ENCODE measurements around the gene LMBR1.

Gene LMBR1

DNA sequence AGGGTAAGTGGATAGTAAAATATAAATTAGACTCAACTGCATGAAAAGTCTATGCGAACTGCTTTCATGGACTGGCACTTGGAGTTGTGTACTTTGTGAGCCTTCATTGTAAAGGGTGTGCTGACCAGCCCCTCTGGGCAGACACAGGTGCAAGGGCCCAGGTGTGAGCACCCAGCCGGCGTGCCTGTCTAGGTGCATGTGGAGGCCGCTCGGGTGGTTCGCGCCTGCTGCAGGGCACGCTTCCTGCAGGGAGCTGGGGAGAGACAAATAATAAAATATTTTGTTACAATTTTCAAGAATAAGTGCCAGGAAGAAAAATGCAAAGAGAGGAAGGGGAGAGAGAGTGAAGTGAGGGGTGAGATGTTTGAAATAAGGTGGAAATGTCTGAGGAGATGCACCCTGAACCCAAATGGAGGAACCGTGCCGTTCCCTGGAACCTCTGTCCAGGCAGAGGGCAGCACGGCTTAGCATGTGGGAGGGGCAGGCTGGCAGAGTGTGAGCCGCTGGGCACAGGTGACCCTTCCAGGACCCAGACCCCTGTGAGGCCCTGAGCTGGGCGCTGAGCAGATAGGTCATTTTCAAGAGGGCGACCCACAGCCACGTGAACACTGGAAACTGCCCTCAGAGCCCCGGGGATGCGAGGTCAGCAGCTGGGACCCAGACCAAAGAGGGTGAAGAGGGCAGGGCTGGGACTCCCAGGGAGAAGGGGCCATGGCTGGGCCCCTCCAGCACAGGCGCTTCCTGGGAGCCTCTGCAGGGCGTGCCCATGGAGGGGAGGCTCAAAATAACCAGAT is 223.8 kb downstream of the LMBR1 start:
- TF ChIP-seq SIN3A (IDR thresholded peaks at IDR 0.05; ENCODE audit: borderline replicate concordance, insufficient read depth, low read length) (no peak), TAF1 (IDR thresholded peaks at IDR 0.05; ENCODE audit: borderline replicate concordance, insufficient read depth, low read length) (no peak), POLR2AphosphoS5 (IDR thresholded peaks at IDR 0.05; ENCODE audit: low read depth, low read length) (no peak), FOXP2 (optimal IDR thresholded peaks at IDR 0.05; ENCODE audit: borderline replicate concordance, extremely low read depth, extremely low read length, insufficient read depth) (no peak)
- TF ChIP-seq, protein P1, sequence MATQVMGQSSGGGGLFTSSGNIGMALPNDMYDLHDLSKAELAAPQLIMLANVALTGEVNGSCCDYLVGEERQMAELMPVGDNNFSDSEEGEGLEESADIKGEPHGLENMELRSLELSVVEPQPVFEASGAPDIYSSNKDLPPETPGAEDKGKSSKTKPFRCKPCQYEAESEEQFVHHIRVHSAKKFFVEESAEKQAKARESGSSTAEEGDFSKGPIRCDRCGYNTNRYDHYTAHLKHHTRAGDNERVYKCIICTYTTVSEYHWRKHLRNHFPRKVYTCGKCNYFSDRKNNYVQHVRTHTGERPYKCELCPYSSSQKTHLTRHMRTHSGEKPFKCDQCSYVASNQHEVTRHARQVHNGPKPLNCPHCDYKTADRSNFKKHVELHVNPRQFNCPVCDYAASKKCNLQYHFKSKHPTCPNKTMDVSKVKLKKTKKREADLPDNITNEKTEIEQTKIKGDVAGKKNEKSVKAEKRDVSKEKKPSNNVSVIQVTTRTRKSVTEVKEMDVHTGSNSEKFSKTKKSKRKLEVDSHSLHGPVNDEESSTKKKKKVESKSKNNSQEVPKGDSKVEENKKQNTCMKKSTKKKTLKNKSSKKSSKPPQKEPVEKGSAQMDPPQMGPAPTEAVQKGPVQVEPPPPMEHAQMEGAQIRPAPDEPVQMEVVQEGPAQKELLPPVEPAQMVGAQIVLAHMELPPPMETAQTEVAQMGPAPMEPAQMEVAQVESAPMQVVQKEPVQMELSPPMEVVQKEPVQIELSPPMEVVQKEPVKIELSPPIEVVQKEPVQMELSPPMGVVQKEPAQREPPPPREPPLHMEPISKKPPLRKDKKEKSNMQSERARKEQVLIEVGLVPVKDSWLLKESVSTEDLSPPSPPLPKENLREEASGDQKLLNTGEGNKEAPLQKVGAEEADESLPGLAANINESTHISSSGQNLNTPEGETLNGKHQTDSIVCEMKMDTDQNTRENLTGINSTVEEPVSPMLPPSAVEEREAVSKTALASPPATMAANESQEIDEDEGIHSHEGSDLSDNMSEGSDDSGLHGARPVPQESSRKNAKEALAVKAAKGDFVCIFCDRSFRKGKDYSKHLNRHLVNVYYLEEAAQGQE (IDR thresholded peaks at IDR 0.05; ENCODE audit: insufficient read depth in 1 of 2, low read depth in 2 of 2, low read length in 2 of 2): no peak

DNA sequence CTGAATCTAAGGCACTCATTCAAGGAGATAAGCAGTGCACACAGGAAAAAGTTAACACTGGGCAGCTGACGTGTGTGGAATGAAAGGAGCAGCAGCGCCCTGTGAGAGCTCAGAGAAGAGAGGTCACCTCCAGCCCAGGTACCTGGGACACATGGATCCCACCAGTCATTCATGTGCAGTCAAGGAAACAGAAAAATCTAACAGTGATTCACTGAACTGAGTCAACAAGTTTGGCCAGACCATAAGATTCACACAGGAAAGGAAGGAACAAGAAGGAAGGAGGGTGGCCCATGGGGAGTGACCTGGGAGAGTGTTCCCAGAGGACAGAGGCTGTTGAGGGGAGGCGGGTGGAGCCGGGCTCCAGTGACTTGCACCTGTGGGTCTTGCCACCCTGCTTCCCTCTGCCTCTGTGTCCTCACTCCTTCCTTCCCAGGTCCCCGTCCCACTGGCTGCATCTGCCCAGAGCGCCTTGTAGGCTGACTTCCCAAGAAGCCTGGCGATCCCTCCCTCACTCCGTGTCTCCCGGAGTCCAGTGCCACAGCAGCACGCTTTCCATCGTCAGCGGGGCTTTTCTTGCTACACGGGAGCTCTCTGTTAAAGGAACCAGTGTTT is 224.7 kb downstream of the LMBR1 start:
- TF ChIP-seq SIN3A (IDR thresholded peaks at IDR 0.05; ENCODE audit: borderline replicate concordance, insufficient read depth, low read length) (no peak), POLR2AphosphoS5 (IDR thresholded peaks at IDR 0.05; ENCODE audit: low read depth, low read length) (no peak), FOXP2 (optimal IDR thresholded peaks at IDR 0.05; ENCODE audit: borderline replicate concordance, extremely low read depth, extremely low read length, insufficient read depth) (no peak), TAF1 (IDR thresholded peaks at IDR 0.05; ENCODE audit: borderline replicate concordance, insufficient read depth, low read length) (no peak)
- TF ChIP-seq, protein P1 (IDR thresholded peaks at IDR 0.05; ENCODE audit: insufficient read depth in 1 of 2, low read depth in 2 of 2, low read length in 2 of 2): no peak

DNA sequence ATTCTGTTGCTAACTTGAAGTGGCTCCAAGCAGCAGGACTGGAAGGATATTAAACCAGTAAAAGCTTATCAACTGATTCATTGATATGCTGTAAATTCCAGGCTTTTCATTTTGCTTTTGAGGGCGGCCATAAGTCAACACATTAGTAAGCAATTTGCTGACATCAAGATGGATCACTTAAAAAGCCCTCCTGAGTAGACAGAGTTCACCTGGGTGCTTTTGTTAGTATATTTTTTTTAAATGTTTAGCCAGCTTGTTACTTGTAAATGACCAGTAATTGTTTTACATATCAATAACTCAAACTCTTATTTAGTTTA is 225.9 kb downstream of the LMBR1 start:
- TF ChIP-seq POLR2AphosphoS5 (IDR thresholded peaks at IDR 0.05; ENCODE audit: low read depth, low read length) (no peak), FOXP2 (optimal IDR thresholded peaks at IDR 0.05; ENCODE audit: borderline replicate concordance, extremely low read depth, extremely low read length, insufficient read depth) (no peak), SIN3A (IDR thresholded peaks at IDR 0.05; ENCODE audit: borderline replicate concordance, insufficient read depth, low read length) (no peak), TAF1 (IDR thresholded peaks at IDR 0.05; ENCODE audit: borderline replicate concordance, insufficient read depth, low read length) (no peak)
- TF ChIP-seq, protein P1 (IDR thresholded peaks at IDR 0.05; ENCODE audit: insufficient read depth in 1 of 2, low read depth in 2 of 2, low read length in 2 of 2): no peak

DNA sequence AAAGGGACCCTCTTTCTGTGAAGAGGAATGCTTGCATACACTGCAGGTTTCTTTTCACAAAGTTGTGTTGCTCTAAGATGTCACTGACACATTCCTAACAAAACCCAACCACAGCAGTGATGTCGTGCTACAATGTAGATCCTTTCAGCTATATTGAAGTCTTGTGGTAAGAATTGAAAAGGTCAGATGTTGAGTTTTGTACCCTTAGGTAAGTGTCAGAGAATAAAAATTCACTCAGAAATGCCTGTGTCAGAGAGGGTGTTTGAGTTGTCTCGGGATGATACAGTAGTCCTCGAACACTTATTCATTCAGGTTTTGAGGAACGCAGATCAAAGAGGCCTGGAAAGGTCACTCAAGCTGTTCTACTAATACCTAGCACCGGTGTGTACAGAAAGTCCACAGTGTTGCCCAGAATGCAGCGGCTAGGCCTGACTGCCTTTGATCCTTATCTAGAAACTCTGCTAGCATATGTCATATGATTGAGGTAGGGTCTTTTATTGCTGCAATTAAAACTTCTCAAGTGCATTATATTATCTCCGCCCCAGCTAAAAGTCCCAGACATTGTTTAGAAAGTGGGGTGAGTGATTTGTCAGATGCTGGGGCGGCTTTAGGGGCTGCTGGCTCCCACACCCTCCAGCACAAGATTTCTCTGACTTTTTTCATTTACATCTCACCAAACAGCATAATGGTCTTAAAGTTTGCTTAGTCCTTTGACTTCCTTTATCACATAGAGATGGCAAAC is 226.4 kb downstream of the LMBR1 start:
- TF ChIP-seq TAF1 (IDR thresholded peaks at IDR 0.05; ENCODE audit: borderline replicate concordance, insufficient read depth, low read length): no peak
- no peak for TF ChIP-seq POLR2AphosphoS5 (IDR thresholded peaks at IDR 0.05; ENCODE audit: low read depth, low read length)
- TF ChIP-seq, protein P1 (IDR thresholded peaks at IDR 0.05; ENCODE audit: insufficient read depth in 1 of 2, low read depth in 2 of 2, low read length in 2 of 2): no peak
- TF ChIP-seq FOXP2 (optimal IDR thresholded peaks at IDR 0.05; ENCODE audit: borderline replicate concordance, extremely low read depth, extremely low read length, insufficient read depth): no peak
- no peak for TF ChIP-seq SIN3A (IDR thresholded peaks at IDR 0.05; ENCODE audit: borderline replicate concordance, insufficient read depth, low read length)

Measured in PFSK-1 (cell line).